Measurements from ENCODE around the gene EME1. TPM values are rescaled to one million over a fixed set of nuclear protein-coding genes. Genes with fewer than 3 reads are reported as not detected.

Gene EME1
- polyA plus RNA-seq, 1 donor from 2014 or later, result 5.4 TPM

Small RNAs within 50 kb of the gene (small RNA-seq; reads per million reads assigned to genes)
- 0 to 1.2 (median 0) reads per million in 3 experiments for gene RF00019

Other genes with a start within 250 kb of the EME1 start
- 105 and 128 TPM in 2 replicates for gene SAMD14, start 243.1 kb upstream of the EME1 start, polyA plus RNA-seq
- gene PPP1R9B, start 222.6 kb upstream of the EME1 start, polyA plus RNA-seq, result 29.2 and 30.5 TPM in 2 replicates
- 0.43 TPM in 1 of 2 replicates, not detected in the other for gene SGCA, start 207.2 kb upstream of the EME1 start, polyA plus RNA-seq
- gene COL1A1, start 171.6 kb upstream of the EME1 start, polyA plus RNA-seq, result 0.14 TPM in 1 of 2 replicates, not detected in the other
- not detected in 2 replicates for gene TMEM92, start 98.8 kb upstream of the EME1 start, polyA plus RNA-seq
- gene XYLT2, start 27.1 kb upstream of the EME1 start, polyA plus RNA-seq, result 6.9 and 9.5 TPM in 2 replicates
- gene MRPL27, start within 50 bp of the EME1 start, polyA plus RNA-seq, result 118 and 138 TPM in 2 replicates
- 67.2 and 71.4 TPM in 2 replicates for gene LRRC59, start 24.3 kb downstream of the EME1 start, polyA plus RNA-seq
- gene ACSF2, start 53.0 kb downstream of the EME1 start, polyA plus RNA-seq, result not detected in 2 replicates
- not detected in 2 replicates for gene CHAD, start 95.7 kb downstream of the EME1 start, polyA plus RNA-seq
- gene RSAD1, start 105.6 kb downstream of the EME1 start, polyA plus RNA-seq, result 61.9 and 73.5 TPM in 2 replicates
- gene MYCBPAP, start 135.2 kb downstream of the EME1 start, polyA plus RNA-seq, result 0.34 and 0.35 TPM in 2 replicates
- gene EPN3, start 159.5 kb downstream of the EME1 start, polyA plus RNA-seq, result not detected in 2 replicates
- gene SPATA20, start 173.9 kb downstream of the EME1 start, polyA plus RNA-seq, result 48.1 and 53.5 TPM in 2 replicates
- 10.9 and 11.0 TPM in 2 replicates for gene CACNA1G, start 187.5 kb downstream of the EME1 start, polyA plus RNA-seq

Data from neural cell (in vitro differentiated cells).